Breast epithelium (tissue), 3 donors: ENCODE measurements around the gene CLASP2.

Experiments
- CTCF ChIP-seq, 3 donors: fragments of 450-650 bp; IDR thresholded peaks; one replicate each; pipeline ENCODE4 v1.5.1; 2016 to 2017; ENCODE audit warnings: antibody characterized with exemption in 3 of 3, mild to moderate bottlenecking in 3 of 3, moderate library complexity in 3 of 3
- POLR2A ChIP-seq: fragments of 450-650 bp; IDR thresholded peaks from one replicate; pipeline ENCODE4 v1.6.1; 2016; ENCODE audit warnings: antibody characterized with exemption, mild to moderate bottlenecking, moderate library complexity
- POLR2AphosphoS5 ChIP-seq, 3 donors: sonication (generic); formaldehyde crosslinking; IDR thresholded peaks; one replicate each; pipeline ENCODE4 v1.6.1; 2017; ENCODE audit warnings: antibody characterized with exemption in 3 of 3

GRCh38 chr3:33474896-33475295 is 243.2 kb downstream of the CLASP2 start:
- TF ChIP-seq CTCF (IDR thresholded peaks at IDR 0.05) (no peak), POLR2AphosphoS5 (IDR thresholded peaks at IDR 0.05) (no peak), POLR2A (no peak)
